ENCODE results near the gene PLRG1.

DNA sequence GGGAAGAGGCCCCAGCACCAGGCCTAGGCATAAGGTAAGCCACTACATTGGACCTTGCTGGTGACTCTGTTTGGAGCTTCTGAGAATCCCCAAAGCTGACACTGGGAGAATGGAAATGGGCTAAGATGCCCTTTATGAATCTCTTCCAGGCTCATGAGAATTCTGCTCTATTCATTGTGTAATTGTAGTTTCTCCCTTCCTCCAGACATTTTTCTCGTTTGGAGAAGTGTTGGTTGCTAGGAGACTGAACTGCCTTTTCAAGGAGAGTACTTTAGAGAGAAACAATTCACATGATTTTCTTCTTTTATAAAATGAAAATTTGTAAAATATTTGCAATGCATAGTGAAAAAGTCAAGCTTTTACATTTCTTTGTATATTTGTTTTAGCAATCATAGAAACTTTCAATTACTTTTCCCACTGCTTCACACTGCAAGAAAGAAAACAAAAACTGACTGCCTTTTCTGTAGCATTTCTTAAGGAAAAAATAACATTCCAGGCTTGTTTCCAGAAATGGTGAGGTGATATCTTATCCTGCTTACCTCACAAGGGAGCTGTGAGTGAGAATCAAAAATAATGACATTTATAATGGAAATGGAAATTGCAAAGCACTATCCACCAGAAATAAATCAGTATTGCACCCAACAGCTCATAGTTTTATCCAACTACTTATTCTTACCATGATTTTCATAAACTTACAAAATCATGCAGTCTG lies 33.7 kb downstream of the PLRG1 start:
- no peak for TF ChIP-seq CTCF (IDR thresholded peaks at IDR 0.05)
- no peak for TF ChIP-seq POLR2AphosphoS5 (IDR thresholded peaks at IDR 0.05)
- TF ChIP-seq POLR2A (IDR thresholded peaks at IDR 0.05), result no peak

Measured in breast epithelium (tissue), 3 donors.